HG03520 (cell line): ENCODE results near the gene PDGFC.

Experiments used
- ATAC-seq: cut with Tn5 transposase; IDR thresholded peaks from one replicate; pipeline ENCODE4 v1.9.1; 2021; ENCODE audit warnings: mild to moderate bottlenecking, moderate library complexity; ENCODE audit not compliant: unreplicated experiment

PDGFC gene, protein sequence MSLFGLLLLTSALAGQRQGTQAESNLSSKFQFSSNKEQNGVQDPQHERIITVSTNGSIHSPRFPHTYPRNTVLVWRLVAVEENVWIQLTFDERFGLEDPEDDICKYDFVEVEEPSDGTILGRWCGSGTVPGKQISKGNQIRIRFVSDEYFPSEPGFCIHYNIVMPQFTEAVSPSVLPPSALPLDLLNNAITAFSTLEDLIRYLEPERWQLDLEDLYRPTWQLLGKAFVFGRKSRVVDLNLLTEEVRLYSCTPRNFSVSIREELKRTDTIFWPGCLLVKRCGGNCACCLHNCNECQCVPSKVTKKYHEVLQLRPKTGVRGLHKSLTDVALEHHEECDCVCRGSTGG

DNA sequence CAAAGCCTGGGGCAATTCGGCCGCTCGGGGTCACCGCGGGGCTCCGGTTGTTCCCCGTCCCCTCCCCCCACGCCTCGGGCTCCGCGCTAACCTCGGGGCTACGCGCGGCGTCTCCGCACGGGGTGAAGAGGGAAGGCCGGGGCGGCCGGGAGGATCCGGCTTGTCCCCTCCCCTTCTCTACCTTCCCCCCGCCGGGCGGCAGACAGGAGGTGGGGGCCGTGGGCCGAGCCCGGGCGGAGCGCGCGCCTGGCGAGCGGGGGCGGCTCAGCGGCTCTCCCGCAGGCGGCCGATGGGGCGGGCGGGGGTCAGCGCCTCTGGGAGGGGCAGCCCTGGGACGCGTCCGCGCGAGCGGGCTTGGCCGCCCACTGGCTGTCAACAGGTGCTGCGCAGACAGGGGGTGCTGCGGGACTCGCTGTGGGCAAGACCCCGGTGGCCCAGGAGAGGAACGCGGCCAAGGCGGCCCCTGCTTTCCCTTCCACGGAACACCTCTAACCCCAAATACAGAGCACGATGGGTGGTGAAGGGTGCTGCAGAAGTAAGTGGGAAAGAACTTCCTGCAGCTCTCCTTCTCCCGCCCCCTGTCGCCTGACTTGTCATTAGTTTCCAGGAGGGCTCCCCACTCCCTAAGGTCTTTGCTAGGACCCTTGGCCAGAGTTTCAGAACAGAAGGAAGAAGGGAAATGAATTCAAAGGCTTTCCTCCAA is at the start of gene PDGFC:
TSS of gene PDGFC (minus strand) at position 124 of the 703 bp plus-strand sequence. CDS start 896 bp downstream, outside the sequence.
- no peak for ATAC-seq

DNA sequence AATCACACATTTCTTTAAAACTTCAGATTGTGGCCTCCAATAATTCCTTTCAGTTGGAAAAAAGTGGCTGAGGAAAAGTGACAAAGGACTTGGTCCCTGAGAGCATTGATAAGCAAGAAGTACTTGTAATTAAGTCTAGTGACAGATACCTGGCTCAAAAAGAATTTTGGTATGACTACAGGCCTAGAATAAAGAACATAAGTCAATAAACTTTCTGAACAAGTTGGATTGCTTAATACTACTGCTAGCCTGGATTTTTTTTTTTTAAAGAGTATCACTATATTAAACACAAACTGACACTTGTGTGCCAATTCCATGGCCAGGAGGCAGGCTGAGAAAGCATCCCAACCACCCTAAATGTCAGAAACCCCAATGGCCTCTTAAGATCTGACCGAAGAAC is 49.3 kb upstream of the PDGFC start:
- ATAC-seq, result no peak

DNA sequence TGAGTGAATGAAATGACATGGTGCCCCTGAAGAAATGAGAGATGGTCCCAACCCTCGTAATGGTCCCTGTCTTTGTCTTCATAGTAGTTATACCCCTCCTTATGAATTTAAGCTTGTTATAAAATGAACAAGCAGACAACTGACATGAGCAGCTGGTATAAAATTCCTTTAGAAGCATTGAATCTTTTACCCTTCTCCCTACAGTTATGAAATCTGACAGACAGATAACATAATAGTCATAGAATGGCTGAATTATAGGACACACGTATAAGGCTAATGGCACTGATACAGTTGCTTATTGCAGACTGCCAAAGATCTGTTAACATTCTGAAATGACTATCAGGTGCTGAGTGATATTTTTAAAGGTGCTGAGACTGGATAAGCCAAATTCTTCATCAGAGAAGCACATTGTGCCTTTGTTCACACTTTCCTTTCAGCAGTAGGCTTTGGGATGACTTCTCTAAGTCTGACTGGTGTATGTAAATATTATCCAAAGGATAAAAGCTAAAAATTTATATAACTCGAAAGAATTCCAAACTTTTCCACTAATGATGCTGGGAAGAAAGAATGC is 47.4 kb upstream of the PDGFC start:
- ATAC-seq, result no peak

DNA sequence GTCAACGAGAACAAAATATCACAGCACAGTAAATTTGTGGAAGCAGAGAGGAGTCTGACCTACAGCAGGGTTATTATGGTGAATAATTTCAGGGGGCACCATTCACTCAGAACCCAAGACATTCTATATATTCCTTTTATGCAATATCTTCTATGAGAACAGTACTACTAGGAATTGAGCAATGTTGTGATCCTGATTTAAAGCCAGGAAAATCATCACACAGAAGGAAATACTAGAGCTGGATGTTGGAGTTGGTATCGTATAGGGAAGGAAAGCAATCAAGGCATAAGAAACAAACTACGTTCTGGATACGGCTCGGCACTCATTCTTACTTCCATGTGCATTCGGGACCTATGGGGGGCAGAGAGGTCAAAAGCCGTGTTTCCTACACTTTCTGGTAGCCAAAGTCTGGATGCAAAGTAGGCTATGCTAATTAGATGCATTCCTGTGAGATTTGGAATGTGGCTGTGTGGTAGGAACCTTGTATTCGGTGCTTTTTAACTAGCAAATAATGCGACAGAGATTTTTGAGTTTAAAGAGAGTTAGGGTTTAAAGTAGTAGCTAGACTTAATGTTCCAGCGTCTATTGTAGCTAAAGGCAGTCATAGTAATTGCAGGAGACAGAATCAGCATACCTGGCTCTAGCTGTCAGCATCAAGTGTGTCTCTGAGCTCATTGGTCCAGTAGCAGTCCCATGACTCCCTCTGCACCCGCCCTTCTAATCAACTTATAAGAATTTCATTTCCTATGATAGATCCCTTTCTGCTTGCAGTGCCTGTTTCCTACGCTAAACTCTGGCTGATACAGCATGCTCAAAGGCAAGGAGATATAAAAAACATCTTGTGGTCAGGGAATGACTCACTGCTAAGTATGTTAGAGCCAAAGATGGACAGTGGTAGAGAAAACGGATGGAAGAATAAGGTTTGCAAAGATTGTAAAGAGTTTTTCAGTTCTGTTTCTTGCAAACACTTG is 43.3 kb upstream of the PDGFC start:
- ATAC-seq, result peak; percentile 63

DNA sequence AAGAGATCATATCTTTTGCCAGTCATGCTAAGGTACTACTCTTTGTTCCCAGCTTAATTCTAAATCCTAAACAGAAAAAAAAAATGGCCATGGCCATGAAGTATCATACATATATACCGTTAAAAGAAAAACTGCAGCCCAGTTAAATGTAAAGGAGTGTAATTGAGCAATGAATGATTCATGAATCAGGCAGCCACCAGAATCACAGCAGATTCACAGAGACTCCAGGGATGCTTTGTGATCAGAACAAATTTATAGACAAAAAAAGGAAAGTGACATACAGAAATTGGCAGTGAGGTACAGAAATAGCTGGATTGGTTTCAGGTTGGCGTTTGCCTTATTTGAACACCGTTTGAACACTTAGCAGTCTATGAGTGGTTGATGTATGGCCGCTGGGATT is 42.1 kb upstream of the PDGFC start:
- ATAC-seq, result no peak

DNA sequence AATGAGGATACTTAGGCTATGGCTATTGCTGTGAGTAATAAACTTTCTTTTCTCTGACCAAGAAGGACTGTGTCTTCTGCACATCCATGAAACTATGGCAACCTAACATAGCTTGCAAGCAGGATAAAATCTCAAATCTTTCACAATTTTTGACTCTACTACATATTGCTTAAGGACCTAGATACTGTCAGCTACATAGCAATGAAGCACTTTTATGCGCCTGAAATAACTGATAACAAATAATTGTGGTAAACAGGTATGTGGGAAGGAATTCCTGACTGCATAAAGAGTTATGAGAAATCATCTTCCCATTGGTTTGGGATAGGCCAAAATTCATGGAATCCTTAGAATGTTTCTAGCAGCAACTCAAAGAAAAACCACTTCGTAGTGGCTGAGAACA is 41.2 kb upstream of the PDGFC start:
- ATAC-seq, result no peak

DNA sequence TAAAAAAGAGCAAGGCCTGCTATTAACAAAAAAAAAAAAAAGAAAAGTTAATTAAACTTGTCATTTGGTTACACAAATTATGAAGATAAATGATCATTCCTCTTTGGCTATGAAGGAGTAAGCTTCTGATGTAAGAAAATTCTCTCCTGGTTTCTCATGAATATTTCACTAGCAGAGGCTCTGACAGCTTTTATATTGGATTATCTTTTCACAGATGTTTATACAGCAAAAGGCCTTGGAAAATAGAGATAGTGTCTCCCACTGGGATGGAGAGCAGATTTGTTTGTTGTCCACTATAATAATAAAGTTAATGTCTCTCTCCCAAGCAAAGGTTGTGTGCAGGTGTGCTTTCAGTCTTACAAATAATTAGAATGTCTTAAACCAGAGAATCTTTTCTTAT is 40.7 kb upstream of the PDGFC start:
- no peak for ATAC-seq

DNA sequence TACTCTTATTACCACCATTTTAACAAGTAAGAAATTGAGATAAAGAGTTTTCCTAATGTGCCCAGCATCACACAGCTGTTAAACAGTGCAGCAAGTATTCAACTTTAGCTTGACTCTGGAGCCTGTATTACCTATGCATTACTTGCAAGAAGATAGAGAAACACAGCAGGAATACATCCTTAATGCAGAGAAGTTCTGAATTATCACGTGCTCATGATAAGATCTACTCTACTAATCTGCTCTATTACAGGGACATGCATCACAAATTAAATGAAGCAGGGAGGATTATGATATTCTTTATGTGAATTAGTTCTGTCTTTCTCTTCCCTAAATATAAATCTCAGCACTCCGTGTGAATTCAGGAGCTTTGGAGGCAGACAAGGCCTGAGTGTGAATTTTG is 39.0 kb upstream of the PDGFC start:
- no peak for ATAC-seq

DNA sequence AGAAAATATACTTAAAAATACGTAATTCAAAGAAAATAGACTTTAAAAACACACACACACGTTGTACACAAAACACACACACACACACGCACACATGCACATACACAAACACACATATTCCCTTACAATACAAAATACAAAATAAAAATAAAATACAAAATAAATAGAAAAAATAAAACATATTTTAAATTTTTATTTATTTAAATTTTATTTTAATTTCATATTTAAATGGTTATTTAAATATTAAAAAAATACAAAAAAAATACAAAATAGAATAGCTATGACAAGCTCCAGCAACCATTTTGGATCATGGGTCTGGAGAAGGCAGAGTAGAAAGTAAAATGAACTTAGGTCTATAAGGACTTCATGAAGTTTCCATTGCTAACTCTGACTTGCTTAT is 34.2 kb upstream of the PDGFC start:
- no peak for ATAC-seq

DNA sequence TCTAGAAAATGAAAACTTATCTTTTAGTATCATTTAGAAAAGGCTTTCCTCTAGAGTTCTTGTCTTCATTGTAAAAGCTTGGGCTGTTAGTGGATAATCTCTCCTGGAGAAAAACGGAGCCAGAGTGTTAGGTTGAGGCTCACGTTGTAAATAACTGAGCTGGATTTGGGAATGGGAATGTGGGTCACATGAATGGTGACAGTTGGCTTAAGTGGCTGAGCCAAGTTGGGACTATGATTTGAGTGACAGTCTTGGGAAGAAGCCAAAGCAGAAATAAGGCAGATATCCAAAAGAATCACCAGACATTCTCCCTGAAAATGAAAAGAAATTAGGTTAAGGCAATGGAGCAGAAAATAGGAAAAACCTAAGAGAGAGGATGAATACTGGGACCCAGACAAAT is 33.6 kb upstream of the PDGFC start:
- ATAC-seq, result no peak

DNA sequence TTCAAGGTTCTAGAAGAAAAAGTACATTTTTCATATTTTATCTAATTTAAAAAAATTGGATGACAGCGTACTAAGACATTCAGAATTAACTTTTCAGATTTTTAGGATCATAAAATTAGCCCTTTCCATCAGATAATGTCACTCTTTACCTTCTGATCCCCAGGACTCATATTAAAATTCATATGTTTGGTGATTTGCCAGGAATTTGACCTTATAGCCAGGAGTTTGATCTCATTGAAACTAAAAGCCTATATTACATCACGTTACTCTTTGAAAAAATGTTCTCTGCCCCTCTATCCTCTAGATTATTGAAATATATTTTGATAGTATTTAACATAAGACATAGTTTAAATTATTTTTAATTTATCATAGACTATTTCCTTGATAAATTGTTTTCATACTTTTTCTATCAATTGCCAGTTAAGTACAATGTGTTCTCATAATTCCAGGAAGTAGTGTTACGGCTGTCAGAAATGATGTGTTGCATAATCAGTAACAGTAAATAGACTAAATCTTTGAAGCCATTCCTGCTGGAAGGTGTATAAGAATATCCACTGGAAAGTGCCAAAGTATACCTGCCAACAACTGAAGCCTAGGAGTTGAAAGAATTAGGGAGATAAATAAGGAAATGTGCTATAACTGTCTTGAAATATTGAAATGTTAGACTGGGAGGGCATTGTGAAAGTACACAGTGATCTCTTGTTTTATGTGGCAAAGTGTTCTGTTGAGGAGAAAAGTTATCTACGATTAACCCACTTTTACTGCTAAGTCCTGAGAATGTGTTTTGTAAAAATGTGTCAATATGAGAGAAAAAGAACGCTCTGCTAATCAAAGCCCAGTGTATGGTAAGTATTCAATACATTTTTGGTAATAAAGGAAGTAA is 32.9 kb upstream of the PDGFC start:
- no peak for ATAC-seq

DNA sequence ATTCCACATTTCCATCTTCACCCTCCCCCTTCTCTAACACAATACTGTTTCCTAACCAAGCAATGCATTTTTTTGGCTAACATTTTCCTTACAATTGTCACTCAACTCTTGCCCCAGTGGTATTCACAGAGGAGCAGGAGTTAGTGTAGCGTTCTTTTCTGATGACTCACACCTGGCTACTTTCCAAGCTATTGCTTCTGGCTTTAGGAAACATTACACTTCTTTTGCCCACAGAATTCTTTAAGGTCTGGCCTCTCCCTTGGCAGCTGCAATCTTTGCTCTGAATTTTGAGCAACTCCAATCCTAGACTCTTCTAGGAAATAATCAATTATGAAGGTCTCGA is 27.5 kb upstream of the PDGFC start:
- ATAC-seq, result no peak

DNA sequence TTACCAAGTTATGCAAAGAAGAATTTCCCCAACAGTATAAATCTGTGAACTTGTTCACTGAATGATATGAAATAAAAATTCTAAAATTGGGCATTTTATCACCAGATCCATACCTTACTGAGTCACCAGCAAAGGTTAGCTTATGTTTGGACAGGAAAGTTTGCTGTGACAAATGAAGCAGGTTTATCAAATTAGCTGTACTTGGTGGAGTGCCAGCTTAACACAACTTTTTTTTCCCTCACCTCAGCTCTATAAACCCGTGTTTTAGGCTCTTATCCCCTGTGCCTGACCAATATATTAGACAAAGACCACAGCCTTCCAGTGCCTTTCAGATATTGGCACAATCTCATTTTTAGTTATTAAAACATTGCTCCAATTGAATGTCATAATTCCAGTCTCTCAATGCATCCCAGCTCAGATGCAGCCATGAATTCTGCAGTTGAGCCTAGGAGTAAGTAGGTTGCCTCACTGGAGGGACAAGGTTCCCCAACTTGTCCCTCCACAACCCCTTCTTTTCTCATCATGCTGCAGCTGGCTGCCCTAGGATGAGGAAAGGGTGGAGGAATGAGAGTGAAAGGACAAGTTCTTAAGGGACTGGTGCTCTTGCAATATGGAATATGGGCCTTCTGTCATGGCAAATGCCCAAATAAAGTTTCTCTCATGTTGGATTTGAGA is 27.0 kb upstream of the PDGFC start:
- no peak for ATAC-seq

DNA sequence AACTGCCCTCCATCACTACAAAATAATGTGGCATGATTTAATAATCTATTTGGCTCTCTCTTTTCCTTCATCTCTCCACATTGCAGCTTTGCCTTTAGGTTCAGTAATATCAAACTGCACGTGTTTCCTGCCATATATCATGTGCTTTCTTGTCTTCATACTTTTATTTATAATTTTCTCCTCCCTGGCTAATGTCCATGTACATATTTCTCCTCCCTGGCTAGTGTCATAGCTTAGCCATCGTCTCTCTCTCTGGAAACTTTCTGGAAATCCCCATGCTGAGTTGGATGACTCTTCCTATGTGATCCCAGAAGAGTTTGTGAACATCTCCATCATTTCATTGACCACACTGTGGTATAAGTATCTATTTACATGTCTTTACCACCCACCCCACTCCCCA is 21.3 kb upstream of the PDGFC start:
- ATAC-seq, result no peak

DNA sequence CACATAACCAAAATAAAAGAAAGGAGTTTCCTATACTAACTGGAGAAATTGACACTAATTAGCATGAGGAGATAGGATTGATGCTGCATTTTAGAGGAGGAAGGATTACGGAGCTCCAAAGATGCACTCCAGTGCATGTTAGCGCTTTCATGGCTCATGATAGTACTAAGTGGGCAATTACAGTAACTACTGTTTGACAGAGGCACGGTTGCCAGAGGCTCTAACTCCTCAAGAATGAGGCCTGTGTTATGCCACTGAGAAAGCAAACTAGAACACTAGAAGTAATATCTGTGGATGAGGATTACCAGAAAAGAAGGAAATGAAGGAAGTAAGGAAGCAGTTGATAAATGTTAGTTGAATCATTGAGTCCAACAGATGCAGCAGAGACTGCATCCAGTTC is 19.6 kb upstream of the PDGFC start:
- no peak for ATAC-seq

DNA sequence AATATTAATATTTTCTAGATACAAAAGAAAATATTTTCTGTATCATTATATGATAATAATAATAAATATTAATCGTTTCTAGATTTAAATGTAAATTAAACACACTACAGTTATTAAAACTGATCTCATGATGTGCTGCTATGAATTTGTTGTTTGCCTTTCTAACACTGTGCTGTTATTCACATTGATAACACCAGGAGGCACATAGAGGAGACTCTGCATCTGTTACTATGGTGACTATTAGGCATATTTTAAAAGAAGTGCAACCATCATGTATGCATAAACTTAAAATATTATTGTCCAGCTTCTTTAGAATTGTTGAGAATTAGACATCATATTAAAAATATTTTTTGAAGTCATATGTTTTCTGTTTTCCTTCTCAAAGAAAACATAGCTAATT is 11.8 kb upstream of the PDGFC start:
- ATAC-seq, result no peak

DNA sequence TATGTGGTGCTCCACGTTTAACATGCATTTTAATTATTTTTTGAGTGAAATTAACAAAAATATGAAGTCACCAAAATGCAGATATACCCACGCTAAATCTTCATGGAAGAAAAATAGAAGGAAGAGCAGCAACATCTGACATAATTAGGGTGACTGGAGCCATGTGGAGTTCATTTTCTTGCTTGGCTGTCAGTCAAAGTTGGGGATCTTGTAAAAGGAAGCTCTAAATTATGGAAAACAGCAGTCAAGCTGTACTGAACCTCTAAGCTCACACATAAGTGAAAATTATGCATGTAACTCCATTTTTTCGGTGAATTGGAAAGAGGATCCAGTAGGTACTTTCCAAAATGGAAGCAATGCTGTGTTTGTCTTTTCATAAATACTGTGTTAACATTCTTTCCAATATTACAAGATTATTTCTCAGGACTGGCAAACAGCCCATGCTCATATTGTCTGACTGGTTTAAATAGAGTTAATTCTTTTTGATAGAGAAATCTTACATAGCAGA is 9.7 kb upstream of the PDGFC start:
- no peak for ATAC-seq

DNA sequence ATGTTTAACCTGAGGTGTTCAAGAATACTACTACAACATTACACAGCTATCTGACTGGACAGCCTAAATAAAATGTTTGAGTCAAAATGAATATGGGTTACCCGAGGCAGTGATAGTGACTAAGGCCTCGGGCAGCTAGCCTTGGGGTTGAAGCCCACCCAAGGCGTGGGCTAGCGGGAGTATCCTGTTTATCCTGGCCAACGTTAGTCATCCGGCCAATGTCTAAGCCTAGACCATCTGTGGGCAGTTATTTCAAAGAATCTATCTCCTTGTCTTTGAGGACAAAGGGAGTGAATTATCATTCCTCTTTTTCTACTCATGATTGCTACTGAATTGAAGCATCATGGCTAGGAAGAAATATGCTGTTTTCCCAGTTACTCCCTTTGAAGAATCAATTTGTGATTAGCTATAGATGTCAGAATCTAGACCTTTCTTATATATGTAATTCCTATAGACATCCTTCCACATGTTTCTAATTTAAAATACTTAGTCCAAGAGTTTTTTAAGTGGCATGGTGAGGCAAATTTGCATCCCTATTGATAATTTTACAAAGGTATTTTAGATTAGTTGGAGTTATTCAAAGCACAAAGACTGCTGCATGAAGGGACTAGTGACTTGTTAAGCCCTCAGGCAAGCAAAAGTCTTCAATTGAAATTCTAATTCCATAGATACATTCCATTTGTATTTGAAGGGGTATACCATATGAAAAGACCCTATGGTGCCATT is 6.0 kb upstream of the PDGFC start:
- ATAC-seq, result no peak

DNA sequence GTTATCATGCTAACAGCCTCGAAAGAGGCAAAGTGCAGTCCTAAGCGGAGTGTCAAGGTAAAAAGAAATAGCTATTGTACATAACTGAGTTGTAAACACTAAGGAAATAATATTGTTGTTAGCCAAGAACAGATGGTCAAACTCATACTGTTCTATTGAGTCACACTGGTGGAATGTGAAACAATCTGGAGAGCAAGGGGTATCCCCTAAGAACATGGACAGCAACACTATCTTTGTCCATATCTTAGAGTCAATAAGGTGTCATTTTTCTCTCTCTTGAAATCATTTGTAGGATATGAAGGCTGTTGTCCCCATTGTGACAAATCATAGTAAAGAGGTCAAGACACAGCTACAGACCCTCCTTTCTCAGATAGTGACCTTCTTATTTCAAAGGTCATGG is 4.5 kb upstream of the PDGFC start:
- no peak for ATAC-seq
